Fibroblast of mammary gland (primary cell): ENCODE data around the gene BTBD2.

ENCODE experiments used
- DNase-seq: peaks from one replicate; pipeline ENCODE4 v3.0.0-alpha.2; 2010; ENCODE audit warnings: low read depth
- H3K4me3 ChIP-seq: 2 replicates; pipeline ENCODE4 v1.5.1; 2011; ENCODE audit warnings: low read depth, mild to moderate bottlenecking, low read length, moderate library complexity; ENCODE audit not compliant: control insufficient read depth
- CTCF ChIP-seq: conservative IDR thresholded peaks from 2 replicates; pipeline ENCODE4 v1.5.1; 2011; ENCODE audit warnings: low read depth, low read length, inconsistent platforms; ENCODE audit not compliant: control insufficient read depth, insufficient read depth

BTBD2 gene

GRCh38 chr19:2056837-2057192, 41.3 kb upstream of the BTBD2 start:
- no peak for DNase-seq
- H3K4me3 ChIP-seq, result no peak overlapping the region
- TF ChIP-seq CTCF, result no peak

DNA sequence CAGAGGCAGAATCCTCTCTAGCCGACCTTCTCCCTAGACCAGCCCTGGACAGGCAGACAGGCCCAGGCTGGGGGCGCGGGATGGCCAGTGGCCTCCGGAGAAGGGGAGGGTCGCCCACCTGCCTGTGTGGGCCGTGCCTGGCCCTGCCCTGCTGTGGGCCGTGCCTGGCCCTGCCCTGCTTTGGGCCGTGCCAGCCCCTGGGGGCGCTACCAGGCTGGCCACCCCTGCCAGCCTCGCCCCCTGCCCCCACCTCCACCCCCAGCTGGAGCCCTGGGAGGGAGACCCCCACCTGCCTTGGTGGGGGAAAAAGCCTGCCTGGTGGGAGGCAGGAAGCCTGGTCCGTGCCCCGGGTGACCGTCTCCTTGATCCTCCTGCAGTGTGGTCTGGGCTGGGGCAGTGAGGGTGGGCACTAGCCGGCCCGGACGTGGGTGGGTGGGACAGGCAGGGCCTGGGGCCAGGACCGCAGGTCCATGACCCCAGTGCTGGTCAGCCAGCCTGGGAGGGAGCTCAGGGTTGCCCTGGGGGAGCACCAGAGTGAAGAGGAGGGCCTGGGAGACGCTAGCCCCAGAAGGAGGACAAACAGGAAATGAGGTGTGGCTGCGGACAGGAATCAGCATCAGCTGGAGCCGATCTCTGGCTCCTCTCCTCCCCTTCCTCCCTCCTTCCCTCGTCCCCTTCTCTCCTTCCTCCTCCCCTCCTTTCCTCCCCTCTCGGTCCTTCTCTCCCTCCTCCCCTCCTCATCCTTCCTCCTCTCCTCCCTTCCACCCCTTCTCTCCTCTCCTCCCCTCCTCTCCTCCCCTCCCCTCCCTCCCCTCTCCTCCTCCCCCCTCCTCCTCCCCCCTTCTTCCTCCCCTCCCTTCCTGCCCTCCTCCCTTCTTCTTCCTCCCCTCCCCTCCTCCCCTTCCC, 40.7 kb upstream of the BTBD2 start:
- peak overlapping the region; percentile 32 for H3K4me3 ChIP-seq
- DNase-seq, result peak; percentile 84
- TF ChIP-seq CTCF, result no peak

DNA sequence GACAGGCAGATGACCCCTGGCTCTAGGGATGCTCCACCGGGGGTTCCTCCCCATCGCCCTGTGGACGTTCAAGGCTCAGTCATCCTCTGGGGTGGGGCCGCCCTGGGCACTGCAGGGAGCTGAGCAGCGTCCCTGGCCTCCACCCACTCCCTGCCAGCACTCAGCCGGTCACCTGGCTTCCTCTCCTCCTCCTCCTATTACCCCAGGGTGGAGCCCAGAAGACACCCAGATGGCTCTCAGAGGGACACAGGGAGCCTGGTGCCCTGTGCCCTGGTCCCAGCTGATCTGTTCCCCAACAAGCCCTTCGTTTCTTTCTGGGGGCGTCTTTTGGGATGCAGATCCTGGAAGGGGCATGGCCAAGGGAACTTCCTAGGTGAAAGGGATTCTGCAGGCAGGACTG, 39.2 kb upstream of the BTBD2 start:
- no peak for TF ChIP-seq CTCF
- no peak for DNase-seq
- no peak overlapping the region for H3K4me3 ChIP-seq

- DNase-seq, result no peak
- no peak for TF ChIP-seq CTCF
- H3K4me3 ChIP-seq, result no peak overlapping the region
These were observed 38.3 kb upstream of the BTBD2 start for GRCh38 chr19:2053601-2054389.

DNA sequence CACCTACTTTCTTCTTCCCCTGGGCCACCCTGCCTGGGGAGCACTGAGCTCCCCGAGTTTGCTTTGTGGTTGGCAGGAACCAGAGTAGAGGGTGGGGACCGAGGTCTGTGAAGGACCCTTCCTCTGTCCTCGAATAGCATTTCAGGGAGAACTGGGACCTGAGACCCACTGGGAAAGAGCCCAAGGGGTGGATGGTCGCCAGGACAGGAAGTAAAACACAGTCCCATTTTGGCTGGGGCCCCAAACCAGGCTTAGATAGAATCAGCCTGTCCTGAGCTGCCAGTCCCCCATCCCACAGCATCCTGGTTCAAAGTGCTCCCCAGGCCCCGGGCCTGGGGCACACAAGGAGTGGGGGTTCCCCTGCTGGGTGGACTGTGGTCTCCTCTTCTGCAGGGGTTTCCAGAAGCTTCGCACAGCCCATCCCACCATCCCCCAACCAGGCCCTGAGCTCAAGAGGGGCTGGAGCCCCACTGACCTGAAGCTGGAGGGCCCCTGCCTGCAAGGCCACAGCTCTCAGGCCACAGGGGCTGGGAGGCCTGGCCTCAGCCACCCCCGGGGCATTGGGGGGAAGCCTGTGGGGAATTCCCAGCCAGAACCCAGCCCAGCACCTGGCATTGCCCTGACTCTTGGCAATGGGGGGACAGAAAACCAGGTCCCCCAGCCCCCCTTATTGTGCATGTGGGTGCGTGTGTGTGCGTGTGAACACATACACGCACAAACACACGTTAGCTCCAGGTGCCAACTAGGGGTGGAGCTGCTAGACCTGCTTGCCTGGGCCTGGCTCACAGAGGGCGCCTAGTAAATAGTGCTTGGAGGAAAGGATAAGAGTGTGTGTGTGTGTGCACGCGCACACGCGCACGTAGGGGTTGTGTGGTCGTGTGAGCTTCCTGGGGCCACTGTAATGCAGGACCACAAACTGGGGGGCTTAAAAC, 36.5 kb upstream of the BTBD2 start:
- no peak overlapping the region for H3K4me3 ChIP-seq
- DNase-seq, result no peak

More for the DNA sequence above, 36.5 kb upstream of the BTBD2 start:
- no peak for TF ChIP-seq CTCF
